ES-I3 (cell line): ENCODE measurements around the gene PKD2L1.
"Not testable (repeated sequence)": the region's sequence is repeated elsewhere in the genome, so short reads cannot be mapped to it uniquely, and the experiment has no call there.

Experiments used
- H3K36me3 ChIP-seq: 2 replicates; pipeline ENCODE4 v1.6.1; 2013; ENCODE audit warnings: mild to moderate bottlenecking, low read length, control low read depth, moderate library complexity; ENCODE audit not compliant: insufficient read depth
- H3K4me1 ChIP-seq: 2 replicates; pipeline ENCODE4 v1.6.1; 2013; ENCODE audit warnings: mild to moderate bottlenecking, control low read depth, low read length; ENCODE audit not compliant: insufficient read depth
- H3K9ac ChIP-seq: 2 replicates; pipeline ENCODE4 v1.6.1; 2013; ENCODE audit warnings: low read depth, mild to moderate bottlenecking, low read length, moderate library complexity
- H3K9me3 ChIP-seq: 2 replicates; pipeline ENCODE4 v1.6.1; 2013; ENCODE audit warnings: mild to moderate bottlenecking, low read length, moderate library complexity; ENCODE audit not compliant: control insufficient read depth, insufficient read depth

PKD2L1 gene

DNA sequence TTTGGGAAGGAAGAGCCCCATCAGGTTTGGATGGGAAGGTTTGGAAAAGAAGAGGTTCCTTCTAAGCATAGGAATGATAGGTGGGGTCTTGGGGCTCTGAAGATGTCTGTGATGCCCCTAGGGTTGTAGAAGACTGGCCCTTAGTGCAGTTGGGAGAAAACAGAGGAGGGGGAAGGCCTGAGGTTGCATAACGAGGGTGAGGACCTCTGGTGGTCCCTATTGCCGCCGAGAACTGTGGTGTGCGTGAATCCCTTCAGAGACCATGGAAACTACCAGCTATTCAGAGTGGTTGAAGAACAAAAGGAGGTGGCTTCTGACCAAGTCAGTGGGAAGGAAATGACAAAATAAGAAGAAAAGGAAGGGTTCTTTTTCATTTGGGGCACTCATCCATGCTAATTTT, 3.1 kb upstream of the PKD2L1 start:
- Histone ChIP-seq H3K4me1 (no peaks in the 10 kb centered on the region), H3K9ac (no peak overlapping the region), H3K9me3 (no peaks in the 10 kb centered on the region), H3K36me3 (no peaks in the 10 kb centered on the region)

DNA sequence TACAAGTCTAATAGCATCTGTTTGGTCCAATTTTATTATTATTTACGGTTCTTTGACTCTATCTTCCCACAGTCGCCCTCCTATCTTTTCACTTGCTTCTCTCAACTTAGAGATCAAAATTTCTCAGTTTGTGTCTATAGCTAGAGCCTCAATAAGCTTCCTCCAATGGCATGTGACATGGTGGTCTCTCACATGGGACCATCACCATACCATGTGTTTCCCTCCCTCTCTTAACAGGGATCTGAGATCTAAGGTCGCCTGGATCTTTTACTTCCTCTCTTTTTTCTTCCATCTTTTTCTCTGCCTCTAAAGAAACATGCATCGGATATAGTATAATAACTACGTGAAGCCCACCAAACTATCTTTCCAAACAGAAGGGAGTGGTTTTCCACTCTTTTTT, 1.8 kb downstream of the PKD2L1 start:
- Histone ChIP-seq H3K4me1 (no peaks in the 10 kb centered on the region), H3K36me3 (no peaks in the 10 kb centered on the region), H3K9ac (no peak overlapping the region), H3K9me3 (no peaks in the 10 kb centered on the region)

DNA sequence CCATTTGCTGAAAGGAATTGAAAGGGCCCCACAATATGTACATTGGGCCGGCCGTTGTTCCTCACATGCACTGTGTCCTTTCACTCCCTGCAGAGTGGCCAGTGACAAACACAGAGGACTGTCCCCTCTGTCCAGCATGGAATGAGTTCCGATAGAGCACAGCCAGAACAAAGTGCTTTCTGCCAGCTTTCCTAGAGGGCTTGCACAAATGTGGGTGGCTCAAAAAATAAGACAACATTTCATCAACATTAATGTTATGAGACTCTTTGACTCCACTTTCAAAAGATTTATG, 2.4 kb downstream of the PKD2L1 start:
- Histone ChIP-seq H3K9ac (no peak overlapping the region), H3K9me3 (no peaks in the 10 kb centered on the region), H3K36me3 (no peaks in the 10 kb centered on the region), H3K4me1 (no peaks in the 10 kb centered on the region)

DNA sequence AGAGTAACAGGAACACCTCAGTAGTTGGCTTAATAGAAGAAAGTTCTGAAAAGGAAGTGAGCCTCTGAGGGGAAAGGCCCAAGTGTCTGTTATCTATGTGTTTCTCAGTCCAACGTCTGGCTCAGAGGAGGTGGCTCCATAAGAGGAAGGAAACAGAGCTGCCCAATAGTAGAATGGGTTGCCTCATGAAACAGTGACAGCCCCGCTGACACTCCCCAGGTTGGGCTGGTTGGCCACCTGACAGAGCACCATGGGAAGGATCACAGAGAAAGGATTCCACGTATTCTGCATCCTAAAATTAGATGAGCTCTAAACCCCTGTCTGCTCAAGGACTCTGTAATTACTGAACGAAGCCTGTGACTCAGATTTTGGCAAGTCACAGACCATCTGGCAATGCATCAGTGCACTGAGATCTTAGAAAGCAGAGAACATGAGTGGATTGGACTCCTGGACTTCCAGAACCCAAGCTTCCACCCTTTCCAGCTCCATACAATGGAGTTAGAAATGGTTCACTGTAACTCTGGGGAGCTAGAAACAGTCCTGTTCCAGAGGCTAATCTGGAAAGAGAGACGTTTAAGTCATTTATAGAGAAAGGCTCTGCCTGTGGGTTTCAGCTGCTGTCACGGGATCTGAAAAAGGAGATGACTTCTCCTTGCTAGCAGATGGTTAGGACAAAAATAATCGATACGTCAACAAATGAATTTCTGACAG, 2.9 kb downstream of the PKD2L1 start:
- no peak overlapping the region for H3K9ac ChIP-seq
- H3K4me1 ChIP-seq: no peaks in the 10 kb centered on the region
- no peaks in the 10 kb centered on the region for H3K9me3 ChIP-seq
- H3K36me3 ChIP-seq: no peaks in the 10 kb centered on the region

DNA sequence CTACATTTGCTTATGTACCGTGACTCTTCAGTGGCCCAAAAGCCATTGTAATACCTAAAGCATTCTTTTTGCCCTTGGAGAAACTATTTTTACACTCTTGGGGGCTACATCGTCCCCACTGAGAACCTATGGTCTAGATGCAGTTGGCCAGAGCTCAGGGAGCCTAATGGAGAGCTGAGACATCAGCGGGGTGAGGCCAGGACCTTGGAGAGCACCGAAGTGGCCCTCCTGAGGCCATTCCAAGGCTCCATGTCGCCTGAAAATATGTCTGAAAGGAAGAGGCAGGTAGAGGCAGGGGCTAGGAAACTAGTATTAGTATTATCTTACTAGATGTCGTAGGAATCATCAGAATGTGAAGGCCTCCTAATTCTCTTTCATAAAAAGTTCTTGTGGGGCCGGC, 4.9 kb downstream of the PKD2L1 start:
- Histone ChIP-seq H3K36me3 (no peaks in the 10 kb centered on the region), H3K9me3 (no peaks in the 10 kb centered on the region), H3K4me1 (no peaks in the 10 kb centered on the region), H3K9ac (no peak overlapping the region)

DNA sequence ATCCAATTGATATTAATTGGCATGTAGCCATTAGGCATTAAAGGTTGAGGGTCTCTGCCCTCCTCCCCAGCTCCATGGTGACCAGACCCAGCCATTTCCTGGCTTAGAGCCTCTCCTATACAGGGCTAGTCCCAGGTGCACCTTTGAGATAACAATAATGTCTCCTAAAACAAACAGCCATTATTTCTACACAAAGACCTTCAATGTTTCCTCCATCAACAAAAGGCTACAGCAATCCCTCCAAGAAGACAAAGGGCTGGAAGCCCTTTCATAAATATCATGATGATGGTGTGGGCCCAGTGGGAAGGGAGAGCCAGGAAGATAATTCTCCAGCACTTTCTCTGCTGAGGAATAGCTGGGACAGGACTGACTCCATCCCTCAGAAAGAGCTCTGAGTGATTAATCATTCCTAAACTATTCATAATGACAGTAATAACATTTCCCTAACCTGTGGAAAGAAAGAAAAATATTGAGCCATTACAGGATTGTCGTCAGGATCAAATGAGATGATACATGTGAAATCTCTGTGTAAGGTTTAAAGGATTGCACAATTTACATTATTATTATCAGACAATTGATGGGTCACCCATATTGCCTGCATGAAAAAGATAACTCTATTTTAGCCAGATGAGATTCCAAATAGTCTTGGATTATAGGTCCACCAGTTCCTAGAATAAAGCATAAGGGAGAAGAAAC, 10.2 kb downstream of the PKD2L1 start:
- Histone ChIP-seq H3K9ac (no peak overlapping the region), H3K36me3 (no peaks in the 10 kb centered on the region), H3K4me1 (no peaks in the 10 kb centered on the region; the same call in 1 of the 2 replicates), H3K9me3 (no peaks in the 10 kb centered on the region)

DNA sequence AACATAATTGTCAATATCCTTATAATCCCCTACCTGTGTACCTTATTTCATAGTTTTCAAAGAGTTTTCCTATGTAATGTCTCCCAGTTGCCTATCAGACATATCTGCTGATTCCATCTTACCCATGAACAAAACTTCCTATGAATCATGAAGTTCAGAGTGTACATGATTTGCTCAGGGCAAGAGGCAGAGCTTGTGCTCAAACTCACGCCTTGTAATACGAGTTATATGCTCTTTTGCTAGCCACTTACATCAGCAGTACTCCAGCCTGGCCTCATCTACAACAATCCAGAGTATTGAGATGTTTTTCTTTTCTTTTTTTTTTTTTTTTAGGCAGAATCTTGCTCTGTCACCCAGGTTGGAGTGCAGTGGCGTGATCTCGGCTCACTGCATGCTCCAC, 11.8 kb downstream of the PKD2L1 start:
- Histone ChIP-seq H3K9me3 (no peaks in the 10 kb centered on the region), H3K36me3 (no peaks in the 10 kb centered on the region), H3K4me1 (no peaks in the 10 kb centered on the region; the same call in 1 of the 2 replicates), H3K9ac (no peak overlapping the region)

DNA sequence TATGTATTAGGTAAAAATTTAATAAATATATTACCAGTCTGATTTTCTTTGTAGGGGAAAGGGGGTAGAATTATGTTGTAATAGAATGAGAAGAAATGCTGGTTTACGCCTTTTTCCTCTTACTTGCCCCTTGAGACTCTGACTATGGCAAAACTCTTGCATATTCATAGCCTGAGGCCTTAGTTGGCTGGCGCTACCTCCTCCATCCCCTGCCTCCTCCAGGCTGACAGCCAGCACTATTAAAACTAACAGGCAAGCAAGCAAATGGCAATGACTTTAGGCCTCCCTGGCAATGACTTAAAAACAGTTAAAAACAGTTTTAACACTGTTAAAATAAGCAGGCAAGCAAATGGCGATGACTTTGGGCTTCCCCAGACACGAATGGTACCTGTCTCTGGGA, 14.4 kb downstream of the PKD2L1 start:
- no peak overlapping the region for H3K9ac ChIP-seq
- no peaks in the 10 kb centered on the region for H3K9me3 ChIP-seq
- H3K36me3 ChIP-seq: no peaks in the 10 kb centered on the region
- H3K4me1 ChIP-seq: no peaks in the 10 kb centered on the region; the same call in 1 of the 2 replicates

DNA sequence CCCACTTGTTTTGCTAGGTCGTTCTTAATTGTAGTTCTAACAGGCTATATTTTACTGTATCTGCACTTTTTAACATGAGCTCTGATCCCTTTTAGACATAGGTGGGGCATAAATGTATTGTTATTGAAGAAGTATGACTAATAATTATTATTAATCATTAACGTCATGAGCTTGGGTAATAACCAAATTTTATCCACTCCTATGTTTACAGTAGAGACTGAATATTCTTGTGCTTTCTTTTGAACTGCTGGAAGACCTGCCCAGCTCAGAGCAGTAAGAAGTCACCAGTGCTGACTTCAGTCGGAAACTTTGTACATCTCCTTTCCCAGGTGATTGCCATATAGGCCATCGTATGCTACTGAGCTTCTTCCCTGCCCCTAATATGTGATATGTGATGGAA, 18.7 kb downstream of the PKD2L1 start:
- no peaks in the 10 kb centered on the region for H3K36me3 ChIP-seq
- H3K9ac ChIP-seq: no peak overlapping the region
- H3K4me1 ChIP-seq: no peaks in the 10 kb centered on the region; the same call in 1 of the 2 replicates
- no peaks in the 10 kb centered on the region for H3K9me3 ChIP-seq

DNA sequence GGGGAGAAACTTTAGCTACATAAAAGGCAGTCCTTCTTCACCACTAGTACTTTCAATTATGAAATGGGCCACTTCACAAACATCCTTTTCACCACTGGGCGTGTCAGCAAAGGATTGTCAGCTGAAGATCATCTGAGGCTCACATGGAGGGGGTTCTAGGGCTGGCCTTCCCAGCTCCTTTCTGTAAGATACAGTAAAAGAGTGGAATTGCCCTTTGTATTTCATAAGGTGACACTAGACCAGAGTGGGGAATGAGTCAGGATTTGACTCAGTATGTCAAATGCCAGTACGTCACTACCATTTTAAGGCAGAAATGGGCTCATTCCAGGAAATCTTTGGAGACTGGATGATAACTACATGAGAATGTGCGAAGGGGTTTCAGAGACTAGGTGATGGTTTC, 22.3 kb downstream of the PKD2L1 start:
- no peaks in the 10 kb centered on the region for H3K36me3 ChIP-seq
- H3K9ac ChIP-seq: no peak overlapping the region
- no peaks in the 10 kb centered on the region for H3K4me1 ChIP-seq
- no peaks in the 10 kb centered on the region for H3K9me3 ChIP-seq

DNA sequence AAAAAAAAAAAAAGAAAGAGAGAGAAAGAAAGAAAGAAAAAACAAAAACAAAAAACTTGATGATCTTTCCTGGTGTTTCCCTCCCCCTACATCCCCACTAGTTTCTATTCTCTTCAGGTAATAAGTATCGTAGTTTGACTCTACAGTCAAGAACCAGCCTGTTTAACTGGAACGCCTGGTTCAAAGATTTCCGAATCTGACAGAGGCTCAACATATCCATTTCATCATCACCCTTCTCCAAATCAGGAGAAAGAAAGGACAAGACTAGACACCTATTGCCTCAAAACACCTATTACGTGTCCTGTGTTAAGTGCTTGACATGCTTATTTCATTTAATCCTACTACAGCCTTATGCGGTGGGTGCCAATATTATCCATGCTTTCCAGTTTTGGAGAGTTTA, 23.2 kb downstream of the PKD2L1 start:
- Histone ChIP-seq H3K9me3 (no peaks in the 10 kb centered on the region), H3K9ac (no peak overlapping the region), H3K36me3 (no peaks in the 10 kb centered on the region), H3K4me1 (no peaks in the 10 kb centered on the region)

DNA sequence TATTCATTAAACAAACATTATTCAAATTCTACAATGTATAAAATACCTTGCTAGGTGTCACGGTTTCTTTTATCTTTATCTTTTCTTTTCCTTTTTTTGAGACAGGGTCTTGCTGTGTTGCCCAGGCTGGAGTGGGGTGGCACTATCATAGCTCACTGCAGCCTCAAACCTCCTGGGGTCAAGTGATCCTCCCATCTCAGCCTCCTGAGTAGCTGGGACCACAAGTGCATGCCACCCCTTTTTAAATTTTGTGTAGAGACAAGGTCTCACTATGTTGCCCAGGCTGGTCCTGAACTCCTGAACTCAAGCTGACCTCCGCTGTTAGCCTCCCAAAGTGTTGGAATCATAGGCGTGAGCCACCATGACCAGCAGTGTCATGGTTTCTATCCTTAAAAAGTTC, 25.6 kb downstream of the PKD2L1 start:
- no peak overlapping the region for H3K9ac ChIP-seq
- H3K36me3 ChIP-seq: no peaks in the 10 kb centered on the region
- no peaks in the 10 kb centered on the region for H3K4me1 ChIP-seq
- peaks cover 3% of the 10 kb centered on the region for H3K9me3 ChIP-seq

DNA sequence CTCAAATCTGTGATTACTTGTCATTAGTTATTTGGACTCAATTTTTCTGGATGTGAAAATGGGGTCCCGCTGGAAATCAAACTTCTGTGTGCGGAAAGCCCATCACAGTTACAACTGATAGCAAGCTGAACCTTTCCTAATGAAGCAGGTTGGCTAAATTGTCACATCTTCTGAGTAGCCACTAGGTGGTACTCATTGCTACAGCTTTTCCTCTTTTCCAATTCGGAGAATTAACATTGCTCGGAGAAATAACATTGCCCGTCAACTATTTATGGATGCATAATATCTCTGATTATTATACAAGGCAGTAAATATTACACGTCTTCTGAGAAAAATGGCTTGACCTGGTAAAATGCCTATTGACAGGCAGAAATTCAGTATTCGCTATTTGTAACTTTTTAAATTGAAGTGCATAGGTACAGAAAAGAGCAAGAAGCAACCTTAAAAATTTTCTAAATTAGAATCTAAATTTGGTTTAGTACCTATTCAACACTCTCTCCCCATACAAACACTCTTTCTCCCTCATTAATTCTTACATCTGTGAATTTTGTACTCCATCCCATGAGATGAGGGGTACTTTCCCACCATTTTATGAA, 26.2 kb downstream of the PKD2L1 start:
- H3K4me1 ChIP-seq: no peaks in the 10 kb centered on the region
- H3K9ac ChIP-seq: no peak overlapping the region
- peaks cover 3% of the 10 kb centered on the region for H3K9me3 ChIP-seq
- no peaks in the 10 kb centered on the region for H3K36me3 ChIP-seq

DNA sequence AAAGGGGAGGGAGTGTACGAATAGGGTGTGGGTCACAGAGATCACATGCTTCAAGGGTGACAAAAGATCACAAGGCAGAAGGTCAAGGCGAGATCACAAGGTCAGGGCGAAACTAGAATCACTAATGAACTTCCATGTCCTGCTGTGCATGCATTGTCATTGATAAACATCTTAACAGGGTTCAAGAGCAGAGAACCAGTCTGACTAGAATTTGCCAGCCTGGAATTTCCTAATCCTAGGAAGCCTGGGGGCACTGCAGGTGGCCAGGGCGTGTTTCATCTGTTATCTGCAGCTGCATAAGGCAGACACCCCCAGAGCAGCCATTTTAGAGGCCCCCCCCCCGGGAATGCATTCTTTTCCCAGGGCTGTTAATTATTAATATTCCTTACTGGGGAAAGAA, 28.9 kb downstream of the PKD2L1 start:
- H3K36me3 ChIP-seq, H3K9me3 ChIP-seq, H3K4me1 ChIP-seq, H3K9ac ChIP-seq: not testable (repeated sequence)

DNA sequence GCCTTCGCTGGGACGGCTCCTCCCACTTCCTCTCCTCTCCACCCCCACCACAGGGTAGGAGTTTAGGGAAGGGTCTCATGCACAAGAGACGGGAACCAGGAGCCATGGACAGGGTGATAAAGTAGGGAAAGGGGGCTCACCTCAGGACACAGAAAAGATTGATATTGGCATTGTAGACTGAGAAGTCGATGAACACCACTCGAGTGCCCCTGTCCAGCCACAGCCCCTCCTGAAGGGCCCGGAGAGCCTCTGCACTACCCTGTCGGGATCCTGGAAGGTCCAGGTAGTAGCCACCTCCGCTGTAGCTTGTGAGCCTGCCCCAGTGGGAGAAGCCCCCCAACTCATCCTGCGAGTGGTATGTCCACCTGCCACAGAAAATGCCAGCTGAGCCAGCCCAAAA, 32.8 kb downstream of the PKD2L1 start:
- Histone ChIP-seq H3K9me3 (peaks cover 3% of the 10 kb centered on the region), H3K9ac (no peak overlapping the region), H3K4me1 (no peaks in the 10 kb centered on the region), H3K36me3 (no peaks in the 10 kb centered on the region)
